ENCODE results near the gene SNU13.
A peak's percentile ranks its signal among the peaks of the same experiment; 100 is the strongest.

SNU13 gene

DNA sequence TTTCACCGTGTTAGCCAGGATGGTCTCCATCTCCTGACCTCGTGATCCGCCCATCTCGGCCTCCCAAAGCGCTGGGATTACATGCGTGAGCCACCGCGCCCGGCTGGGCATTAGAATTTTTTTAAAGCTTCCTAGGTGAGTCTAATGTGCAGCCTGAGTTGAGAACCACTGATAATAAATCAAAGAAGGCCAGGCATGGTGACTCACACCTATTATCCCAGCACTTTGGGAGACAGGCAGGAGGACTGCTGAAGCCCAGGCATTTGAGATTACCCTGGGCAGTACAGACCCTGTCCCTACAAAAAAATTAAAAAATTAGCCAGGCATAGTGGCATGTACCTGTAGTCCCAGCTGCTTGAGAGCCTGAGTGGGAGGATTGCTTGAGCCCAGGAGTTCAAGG, 24.3 kb upstream of the SNU13 start:
- TF ChIP-seq, protein P1, sequence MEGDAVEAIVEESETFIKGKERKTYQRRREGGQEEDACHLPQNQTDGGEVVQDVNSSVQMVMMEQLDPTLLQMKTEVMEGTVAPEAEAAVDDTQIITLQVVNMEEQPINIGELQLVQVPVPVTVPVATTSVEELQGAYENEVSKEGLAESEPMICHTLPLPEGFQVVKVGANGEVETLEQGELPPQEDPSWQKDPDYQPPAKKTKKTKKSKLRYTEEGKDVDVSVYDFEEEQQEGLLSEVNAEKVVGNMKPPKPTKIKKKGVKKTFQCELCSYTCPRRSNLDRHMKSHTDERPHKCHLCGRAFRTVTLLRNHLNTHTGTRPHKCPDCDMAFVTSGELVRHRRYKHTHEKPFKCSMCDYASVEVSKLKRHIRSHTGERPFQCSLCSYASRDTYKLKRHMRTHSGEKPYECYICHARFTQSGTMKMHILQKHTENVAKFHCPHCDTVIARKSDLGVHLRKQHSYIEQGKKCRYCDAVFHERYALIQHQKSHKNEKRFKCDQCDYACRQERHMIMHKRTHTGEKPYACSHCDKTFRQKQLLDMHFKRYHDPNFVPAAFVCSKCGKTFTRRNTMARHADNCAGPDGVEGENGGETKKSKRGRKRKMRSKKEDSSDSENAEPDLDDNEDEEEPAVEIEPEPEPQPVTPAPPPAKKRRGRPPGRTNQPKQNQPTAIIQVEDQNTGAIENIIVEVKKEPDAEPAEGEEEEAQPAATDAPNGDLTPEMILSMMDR (IDR thresholded peaks at IDR 0.05; ENCODE audit: low read depth, low read length, missing control alignments), result no peak
- no peak overlapping the region for H3K4me3 ChIP-seq (ENCODE audit: low read depth, low read length)
- in situ Hi-C loops (cut with HindIII; ENCODE audit: low sequenced_read_pairs), result no loop called here
- no peak for DNase-seq (ENCODE audit: low read depth)

DNA sequence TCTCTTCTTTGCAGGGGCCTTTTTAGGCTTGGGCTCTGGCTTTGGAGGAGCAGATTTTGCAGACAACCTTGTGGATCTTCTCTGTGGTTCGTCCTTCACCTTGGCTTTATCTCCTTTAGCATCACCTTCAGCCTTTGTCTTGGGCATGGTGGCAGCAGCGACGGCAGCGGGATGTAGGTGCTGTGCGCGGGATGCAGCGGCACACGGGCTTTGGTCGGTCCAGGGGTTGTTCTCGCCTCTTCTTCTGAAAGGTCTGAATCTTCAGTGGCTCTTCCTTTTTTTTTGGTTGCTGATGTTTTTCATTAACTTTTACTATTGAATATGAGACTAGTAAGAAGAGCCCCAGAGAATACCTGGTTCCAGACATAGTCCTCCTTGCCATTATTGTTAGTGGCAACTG, 20.7 kb upstream of the SNU13 start:
- TF ChIP-seq, protein P1 (IDR thresholded peaks at IDR 0.05; ENCODE audit: low read depth, low read length, missing control alignments), result no peak
- in situ Hi-C loops (cut with HindIII; ENCODE audit: low sequenced_read_pairs), result no loop called here
- no peak overlapping the region for H3K4me3 ChIP-seq (ENCODE audit: low read depth, low read length)
- no peak for DNase-seq (ENCODE audit: low read depth)

DNA sequence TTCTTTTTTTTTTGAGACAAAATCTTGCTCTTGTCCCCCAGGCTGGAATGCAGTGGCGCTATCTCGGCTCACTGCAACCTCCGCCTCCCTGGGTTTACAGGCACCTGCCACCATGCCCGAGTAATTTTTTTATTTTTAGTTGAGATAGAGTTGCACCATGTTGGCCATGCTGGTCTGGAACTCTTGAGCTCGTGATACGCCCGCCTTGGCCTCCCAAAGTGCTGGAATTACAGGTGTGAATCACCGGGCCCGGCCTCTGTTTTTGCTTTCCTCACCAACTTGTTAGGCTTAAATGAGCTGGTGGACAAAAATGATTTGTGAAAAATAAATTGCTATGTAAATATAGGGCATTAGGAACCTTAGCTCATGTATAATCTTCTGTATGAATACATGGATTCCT, 14.1 kb upstream of the SNU13 start:
- in situ Hi-C loops (cut with HindIII; ENCODE audit: low sequenced_read_pairs), result no loop called here
- no peak overlapping the region for H3K4me3 ChIP-seq (ENCODE audit: low read depth, low read length)
- DNase-seq (ENCODE audit: low read depth), result no peak
- TF ChIP-seq, protein P1 (IDR thresholded peaks at IDR 0.05; ENCODE audit: low read depth, low read length, missing control alignments), result no peak

DNA sequence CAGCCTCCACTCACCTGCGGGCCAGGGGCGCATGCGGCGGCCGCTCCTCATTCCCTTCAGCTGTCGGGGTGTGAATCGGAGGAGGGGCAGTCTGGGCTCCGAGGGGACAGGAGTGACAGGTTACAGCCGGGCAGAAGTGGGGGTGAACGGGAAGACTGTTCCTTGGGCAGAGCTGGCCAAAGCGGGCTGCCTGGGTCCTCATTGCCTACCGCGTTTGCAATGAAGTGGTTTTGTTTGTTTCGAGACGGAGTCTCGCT, 11.4 kb upstream of the SNU13 start:
- in situ Hi-C loops (cut with HindIII; ENCODE audit: low sequenced_read_pairs), result no loop called here
- no peak overlapping the region for H3K4me3 ChIP-seq (ENCODE audit: low read depth, low read length)
- DNase-seq (ENCODE audit: low read depth), result no peak
- TF ChIP-seq, protein P1 (IDR thresholded peaks at IDR 0.05; ENCODE audit: low read depth, low read length, missing control alignments), result no peak

DNA sequence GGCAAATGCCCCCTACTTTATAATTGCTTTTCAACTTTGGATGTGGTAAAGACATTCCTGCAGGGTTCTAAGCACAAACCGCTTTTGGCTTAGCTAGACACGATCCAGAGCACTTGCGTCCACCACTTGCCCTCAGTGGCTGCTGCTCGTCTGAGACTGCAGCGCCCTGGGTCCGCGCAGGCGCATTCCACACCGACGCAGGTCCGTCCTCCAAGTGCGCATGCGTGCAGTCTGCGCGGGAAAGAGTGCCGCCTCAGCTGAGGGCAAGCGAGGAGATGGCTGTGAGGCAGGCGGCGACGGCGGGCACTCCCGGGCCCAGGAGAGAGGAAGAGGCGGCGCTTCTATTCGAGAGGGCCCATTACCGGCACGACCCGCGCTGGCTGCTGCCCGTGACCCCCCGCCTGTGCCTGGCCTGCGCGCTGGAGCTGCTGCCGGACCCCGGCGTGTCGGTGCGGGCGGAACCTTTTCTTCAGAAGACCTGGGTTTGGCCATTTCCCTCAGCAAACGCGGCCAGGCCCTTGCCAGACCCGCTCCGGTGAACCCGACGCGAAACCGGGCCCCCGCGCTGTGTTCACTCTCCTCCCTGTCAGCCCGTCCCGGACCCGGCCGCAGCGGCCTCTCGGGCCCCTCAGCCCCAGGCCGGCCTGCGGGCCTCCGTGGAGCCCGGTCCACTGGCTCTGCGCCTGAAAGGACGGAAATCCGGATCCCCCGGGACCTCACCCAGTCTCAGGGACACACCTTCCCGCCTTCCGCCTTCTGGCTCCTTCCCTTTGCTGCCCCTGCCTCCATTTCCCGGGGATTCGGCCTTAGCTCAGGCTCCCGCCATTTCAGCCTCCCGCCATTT, 10.8 kb upstream of the SNU13 start, which contains the start of gene MEI1:
TSS of gene MEI1 (plus strand) at position 240 of the 844 bp plus-strand sequence. CDS start at position 276, 36 bp downstream.
- TF ChIP-seq, protein P1 (IDR thresholded peaks at IDR 0.05; ENCODE audit: low read depth, low read length, missing control alignments), result no peak
- H3K4me3 ChIP-seq (ENCODE audit: low read depth, low read length), result no peak within 1 kb of the TSS
- in situ Hi-C loops (cut with HindIII; ENCODE audit: low sequenced_read_pairs), result loop anchor here (5.0 kb wide), 1 partner anchor 43 kb away; no protein-coding TSS in a partner anchor
- peak; percentile 28 for DNase-seq (ENCODE audit: low read depth)

DNA sequence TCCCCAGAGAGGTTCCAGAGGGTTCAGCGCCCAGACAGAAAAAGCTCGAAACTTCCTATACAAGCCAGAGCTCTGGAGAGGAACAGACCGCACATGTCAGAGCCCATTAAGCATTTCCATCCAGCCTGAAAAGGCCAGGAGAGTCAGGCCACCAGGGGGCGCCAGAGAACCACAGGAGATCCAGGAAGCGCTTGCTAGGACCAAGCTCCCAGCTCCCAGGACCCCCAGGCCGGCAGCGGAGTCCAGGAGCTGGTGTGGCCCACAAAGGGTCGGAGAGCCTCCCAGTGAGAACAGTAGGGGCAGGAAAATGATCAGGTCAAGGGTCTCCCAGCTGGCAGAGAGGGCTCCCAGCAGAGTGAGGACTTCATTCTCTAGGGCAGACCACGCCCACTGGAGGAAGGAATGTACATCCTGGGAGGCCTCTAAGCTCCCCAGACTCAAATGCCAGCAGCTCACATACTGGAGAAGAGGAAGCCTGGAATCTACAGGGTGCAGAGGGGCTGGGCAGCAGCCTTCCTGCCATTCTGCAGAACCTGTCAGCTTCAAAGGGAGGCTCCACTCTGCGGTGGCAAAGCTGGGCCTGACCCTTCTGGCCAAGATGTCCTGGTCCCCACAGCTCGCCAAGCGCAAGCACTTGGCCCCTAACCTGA, 8.6 kb upstream of the SNU13 start:
- DNase-seq (ENCODE audit: low read depth), result peak; percentile 78
- H3K4me3 ChIP-seq (ENCODE audit: low read depth, low read length), result no peak overlapping the region
- TF ChIP-seq, protein P1 (IDR thresholded peaks at IDR 0.05; ENCODE audit: low read depth, low read length, missing control alignments), result peak; percentile 98
- in situ Hi-C loops (cut with HindIII; ENCODE audit: low sequenced_read_pairs), result loop anchor here (5.0 kb wide), 1 partner anchor 45 kb away; no protein-coding TSS in a partner anchor

Measured in astrocyte of the cerebellum (primary cell).